Right atrium auricular region (tissue), 2 donors: ENCODE measurements around the gene ARHGAP21. TPM values are rescaled to one million over a fixed set of nuclear protein-coding genes. Genes with fewer than 3 reads are reported as not detected.
"Not testable (repeated sequence)": the region's sequence is repeated elsewhere in the genome, so short reads cannot be mapped to it uniquely, and the experiment has no call there.

Experiments used
- DNase-seq: peaks from one replicate; pipeline ENCODE4 v3.0.0-alpha.2; 2019; ENCODE audit warnings: low spot score
- H3K27ac ChIP-seq, 2 donors: fragments of 200-600 bp; sonication (generic); 1 replicate in 1 of 2; 2 replicates in 1 of 2; pipeline ENCODE4 v1.5.1; 2016 to 2019
- H3K27me3 ChIP-seq, 2 donors: fragments of 200-600 bp; sonication (generic); one replicate each; pipeline versions ENCODE4 v1.5.1 to v1.6.0; 2017 to 2019
- H3K36me3 ChIP-seq: fragments of 200-600 bp; sonication (generic); one replicate; pipeline ENCODE4 v1.5.1; 2016
- H3K4me1 ChIP-seq, 2 donors: fragments of 200-600 bp; sonication (generic); one replicate each; pipeline versions ENCODE4 v1.5.1 to v1.6.0; 2017 to 2019
- H3K4me3 ChIP-seq, 2 donors: fragments of 200-600 bp; sonication (generic); 1 replicate in 1 of 2; 2 replicates in 1 of 2; pipeline ENCODE4 v1.5.1; 2017 to 2019; ENCODE audit warnings: mild to moderate bottlenecking in 1 of 2, moderate library complexity in 1 of 2
- H3K9me3 ChIP-seq, 2 donors: fragments of 200-600 bp; sonication (generic); one replicate each; pipeline ENCODE4 v1.5.1; 2019
- total RNA-seq, 2 donors: library from RNA; depleted of rRNA; stranded (reverse); fragments of >200 nt; gene quantifications; one replicate each; pipeline ENCODE4 v1.1.0, GENCODE V29; 2016
- TF ChIP-seq, protein P1 (sequence below), 2 donors: fragments of 200-600 bp; sonication (generic); IDR thresholded peaks; one replicate each; pipeline ENCODE4 v1.5.1; 2019; ENCODE audit warnings: antibody characterized with exemption in 2 of 2

ARHGAP21 gene
- total RNA-seq, 2 donors from 2014 or later, result 45.0 to 46.3 TPM

DNA sequence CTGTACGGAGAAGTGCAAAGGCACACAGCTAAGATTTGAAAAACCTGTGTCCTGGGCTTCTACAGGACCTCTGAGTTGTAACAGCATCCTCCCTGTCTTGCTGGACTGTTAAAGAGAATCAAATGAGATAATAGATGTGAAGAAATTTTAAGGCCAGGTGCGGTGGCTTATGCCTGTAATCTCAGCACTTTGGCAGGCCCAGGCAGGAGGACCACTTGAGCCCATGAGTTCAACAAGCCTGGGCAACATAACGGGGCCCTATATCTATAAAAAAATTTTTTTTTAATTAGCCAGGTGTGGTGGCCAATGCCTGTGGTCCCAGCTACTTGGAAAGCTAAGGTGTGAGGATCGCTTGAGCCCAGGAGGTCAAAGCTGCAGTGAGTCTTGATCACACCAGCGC, 2.9 kb upstream of the ARHGAP21 start:
- Histone ChIP-seq H3K4me3 (no peak overlapping the region), H3K27me3 (no peaks in the 10 kb centered on the region), H3K9me3 (no peaks in the 10 kb centered on the region), H3K27ac (no peak overlapping the region), H3K4me1 (peaks cover 0 to 4% of the 10 kb centered on the region in 2 donors), H3K36me3 (no peaks in the 10 kb centered on the region)
- TF ChIP-seq, protein P1, sequence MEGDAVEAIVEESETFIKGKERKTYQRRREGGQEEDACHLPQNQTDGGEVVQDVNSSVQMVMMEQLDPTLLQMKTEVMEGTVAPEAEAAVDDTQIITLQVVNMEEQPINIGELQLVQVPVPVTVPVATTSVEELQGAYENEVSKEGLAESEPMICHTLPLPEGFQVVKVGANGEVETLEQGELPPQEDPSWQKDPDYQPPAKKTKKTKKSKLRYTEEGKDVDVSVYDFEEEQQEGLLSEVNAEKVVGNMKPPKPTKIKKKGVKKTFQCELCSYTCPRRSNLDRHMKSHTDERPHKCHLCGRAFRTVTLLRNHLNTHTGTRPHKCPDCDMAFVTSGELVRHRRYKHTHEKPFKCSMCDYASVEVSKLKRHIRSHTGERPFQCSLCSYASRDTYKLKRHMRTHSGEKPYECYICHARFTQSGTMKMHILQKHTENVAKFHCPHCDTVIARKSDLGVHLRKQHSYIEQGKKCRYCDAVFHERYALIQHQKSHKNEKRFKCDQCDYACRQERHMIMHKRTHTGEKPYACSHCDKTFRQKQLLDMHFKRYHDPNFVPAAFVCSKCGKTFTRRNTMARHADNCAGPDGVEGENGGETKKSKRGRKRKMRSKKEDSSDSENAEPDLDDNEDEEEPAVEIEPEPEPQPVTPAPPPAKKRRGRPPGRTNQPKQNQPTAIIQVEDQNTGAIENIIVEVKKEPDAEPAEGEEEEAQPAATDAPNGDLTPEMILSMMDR (IDR thresholded peaks at IDR 0.05), result no peak
- DNase-seq, result no peak

DNA sequence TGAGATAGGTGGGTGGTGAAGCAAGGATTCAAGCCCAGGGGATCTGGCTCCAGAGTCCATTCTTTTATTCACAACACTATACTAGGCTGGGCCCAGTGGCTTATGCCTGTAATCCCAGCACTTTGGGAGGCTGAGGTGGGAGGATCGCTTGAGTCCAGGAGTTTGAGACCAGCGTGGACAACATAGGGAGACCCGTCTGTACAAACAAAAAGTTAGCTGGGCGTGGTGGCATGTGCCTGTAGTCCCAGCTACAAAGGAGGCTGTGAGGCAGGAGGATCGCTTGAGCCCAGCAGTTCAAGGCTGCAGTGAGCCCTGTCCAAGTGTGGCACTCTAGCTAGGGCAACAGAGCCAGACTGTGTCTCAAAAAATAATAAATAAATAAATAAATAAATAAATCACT, 2.3 kb upstream of the ARHGAP21 start:
- H3K36me3 ChIP-seq, H3K4me1 ChIP-seq, DNase-seq, H3K27me3 ChIP-seq, H3K4me3 ChIP-seq, H3K9me3 ChIP-seq, H3K27ac ChIP-seq: not testable (repeated sequence)

DNA sequence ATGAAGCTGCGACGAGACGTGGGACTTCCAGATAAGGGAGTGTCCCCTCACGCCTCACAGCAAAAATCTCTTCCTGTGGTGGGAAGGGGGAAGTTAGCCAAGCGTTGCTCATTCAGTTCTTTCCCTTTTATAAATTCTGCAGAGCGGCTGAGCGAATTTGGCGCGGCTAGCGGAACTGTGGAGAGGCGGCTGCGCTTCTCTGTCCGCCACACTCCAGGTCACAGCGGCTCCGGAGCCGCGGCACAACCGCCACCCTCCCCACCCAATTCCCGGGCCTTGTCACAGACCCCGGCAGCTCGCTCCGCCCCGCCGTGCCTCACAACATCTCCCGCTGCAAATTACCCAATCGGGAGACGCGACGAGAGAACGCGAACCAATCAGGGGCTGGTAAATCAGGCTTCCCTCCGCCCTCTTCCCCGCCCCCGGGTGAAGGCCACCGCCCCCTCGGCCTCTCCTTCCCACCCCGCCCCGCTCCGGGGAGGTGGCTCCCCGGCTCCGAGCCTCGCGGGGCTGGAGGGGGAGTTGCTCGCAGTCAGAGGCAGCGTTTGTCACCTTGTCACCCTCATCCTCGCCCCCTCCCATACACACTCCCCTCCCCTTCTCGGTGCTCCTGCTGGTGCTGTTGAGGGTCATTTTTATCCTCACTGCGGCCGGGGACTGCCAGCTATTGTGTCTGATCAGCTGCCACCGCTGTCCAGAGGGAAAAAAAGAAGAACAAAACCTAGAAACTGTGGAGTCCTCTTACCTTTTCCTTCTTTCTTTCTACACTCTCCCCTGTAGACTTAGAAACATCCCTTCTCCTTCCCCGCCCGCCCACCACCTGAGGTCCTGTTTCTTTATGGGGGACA, 918 bp upstream of the ARHGAP21 start:
- DNase-seq, result peak; percentile 99
- Histone ChIP-seq H3K27me3 (no peaks in the 10 kb centered on the region), H3K4me3 (peak overlapping the region; percentile 68 to 76), H3K36me3 (no peaks in the 10 kb centered on the region), H3K9me3 (no peaks in the 10 kb centered on the region), H3K27ac (peak overlapping the region; percentile 96 to 97), H3K4me1 (peaks cover 0 to 15% of the 10 kb centered on the region in 2 donors)
- TF ChIP-seq, protein P1 (IDR thresholded peaks at IDR 0.05), result no peak

DNA sequence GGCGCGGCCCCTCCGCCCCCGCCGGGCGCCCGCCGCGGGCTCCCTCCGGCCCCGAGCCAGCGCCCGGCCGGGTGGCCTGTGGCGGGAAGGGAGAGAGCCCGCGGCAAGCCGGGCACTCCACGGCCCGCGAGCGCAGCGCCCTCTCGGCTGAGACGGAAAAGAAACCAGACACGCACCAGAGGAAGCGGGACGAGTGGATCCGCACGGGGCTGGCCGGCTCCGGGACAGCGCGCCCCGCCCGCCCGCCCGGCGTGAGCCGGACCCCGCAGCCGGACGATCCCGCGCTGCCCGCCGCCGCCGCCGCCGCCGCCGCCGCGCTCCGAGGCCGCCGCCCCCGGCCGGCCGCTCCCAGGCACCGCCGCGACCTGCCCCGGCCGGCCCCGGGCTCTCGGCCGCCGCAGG, 300 bp downstream of the ARHGAP21 start:
- H3K27ac ChIP-seq, result peak overlapping the region; percentile 96 to 97
- peaks cover 0 to 27% of the 10 kb centered on the region in 2 donors for H3K4me1 ChIP-seq
- H3K9me3 ChIP-seq, result no peaks in the 10 kb centered on the region
- DNase-seq, result no peak
- peak overlapping the region; percentile 76 to 84 for H3K4me3 ChIP-seq
- no peaks in the 10 kb centered on the region for H3K27me3 ChIP-seq
- TF ChIP-seq, protein P1 (IDR thresholded peaks at IDR 0.05), result no peak
- H3K36me3 ChIP-seq, result no peaks in the 10 kb centered on the region

DNA sequence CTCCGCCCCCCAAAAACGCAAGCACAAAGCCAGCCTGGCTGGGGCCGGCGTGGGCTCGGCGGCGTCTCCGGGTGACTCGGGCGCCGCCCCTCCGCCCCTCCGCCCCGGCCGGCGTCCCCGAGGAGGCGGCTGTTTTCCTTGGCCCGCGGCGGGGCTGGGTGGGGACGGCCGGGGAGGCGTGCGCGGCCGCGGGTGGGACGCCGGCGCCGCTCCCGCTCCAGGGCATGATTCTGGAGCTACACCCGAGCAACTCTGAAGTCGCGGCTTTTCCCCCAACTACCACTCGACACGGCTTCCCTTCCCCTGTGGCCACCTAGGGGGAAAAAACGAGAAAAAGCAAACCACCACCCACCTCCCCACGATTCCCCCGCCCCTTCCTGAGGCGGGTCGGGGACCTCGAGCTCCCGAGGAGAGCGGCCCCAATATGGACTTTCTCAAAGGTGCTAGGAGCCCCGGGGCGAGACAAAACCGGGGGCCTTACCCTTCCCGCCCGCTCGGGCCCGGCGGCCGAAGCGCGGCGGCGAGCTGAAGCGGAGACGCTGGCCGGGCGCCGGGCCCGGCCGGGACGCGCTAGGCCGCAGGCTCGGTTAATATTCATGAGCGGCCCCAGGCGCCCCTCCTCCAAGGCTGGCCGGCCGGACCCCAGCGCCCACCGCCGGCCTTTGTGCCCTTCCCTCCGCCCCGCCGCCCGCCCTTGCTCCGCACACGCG, 856 bp downstream of the ARHGAP21 start:
- H3K27ac ChIP-seq, result peak overlapping the region; percentile 96 to 97
- H3K9me3 ChIP-seq, result no peaks in the 10 kb centered on the region
- H3K4me1 ChIP-seq, result peaks cover 0 to 33% of the 10 kb centered on the region in 2 donors
- no peak for DNase-seq
- no peaks in the 10 kb centered on the region for H3K36me3 ChIP-seq
- H3K4me3 ChIP-seq, result peak overlapping the region; percentile 76 to 84
- TF ChIP-seq, protein P1 (IDR thresholded peaks at IDR 0.05), result no peak
- H3K27me3 ChIP-seq, result no peaks in the 10 kb centered on the region

DNA sequence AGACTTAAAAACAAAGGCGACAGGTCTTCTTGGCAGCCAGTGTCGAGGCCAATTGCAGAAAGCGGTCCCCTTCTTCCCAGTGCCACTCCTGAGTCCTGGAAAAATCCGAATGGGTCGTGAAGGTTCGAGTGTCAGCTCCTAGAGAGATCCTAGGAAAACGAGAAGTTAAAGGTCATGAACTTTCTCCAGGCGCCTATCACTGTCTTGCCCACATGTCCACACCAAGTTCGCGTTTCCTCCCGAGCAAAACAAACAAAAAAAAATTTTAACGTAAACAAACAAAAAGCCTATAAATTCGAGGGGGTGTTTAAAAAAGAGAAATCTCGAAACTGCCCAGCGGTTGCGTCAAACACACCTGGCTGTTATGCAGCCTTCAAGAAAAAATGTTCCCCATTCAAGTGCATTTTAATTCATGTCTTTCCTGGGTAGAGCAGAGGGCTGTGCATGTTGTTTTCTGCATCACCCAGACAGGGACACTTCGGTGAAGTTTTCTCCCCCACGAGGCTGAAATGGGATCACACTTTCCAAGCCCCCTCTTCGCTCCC, 1.5 kb downstream of the ARHGAP21 start:
- Histone ChIP-seq H3K4me1 (peaks cover 0 to 39% of the 10 kb centered on the region in 2 donors), H3K9me3 (no peaks in the 10 kb centered on the region), H3K36me3 (no peaks in the 10 kb centered on the region), H3K27ac (peak overlapping the region; percentile 96 to 97), H3K4me3 (peak overlapping the region; percentile 76 to 84), H3K27me3 (no peaks in the 10 kb centered on the region)
- TF ChIP-seq, protein P1 (IDR thresholded peaks at IDR 0.05), result no peak
- DNase-seq, result no peak
